Astrocyte of the spinal cord (primary cell): ENCODE data around the gene B4GALNT2.

Source experiments
- DNase-seq: peaks from one replicate; pipeline ENCODE4 v3.0.0; 2011; ENCODE audit warnings: low read depth, low spot score
- H3K4me3 ChIP-seq: 2 replicates; pipeline ENCODE4 v1.5.1; 2011; ENCODE audit warnings: low read depth, mild to moderate bottlenecking, low read length, moderate library complexity
- CTCF ChIP-seq: IDR thresholded peaks from 2 replicates; pipeline ENCODE4 v1.5.1; 2012; ENCODE audit warnings: low read depth, mild to moderate bottlenecking, low read length, inconsistent platforms
- in situ Hi-C: cut with HindIII; loops from 2 replicates; pipeline ENCODE4 v1.10.0; 2017; ENCODE audit warnings: low sequenced_read_pairs

B4GALNT2 gene

GRCh38 chr17:49224198-49224996 lies 91.8 kb downstream of the B4GALNT2 start:
- TF ChIP-seq CTCF = no peak
- in situ Hi-C loops = no loop called here
- H3K4me3 ChIP-seq = no peak overlapping the region
- DNase-seq = no peak

GRCh38 chr17:49224997-49225337 lies 92.4 kb downstream of the B4GALNT2 start:
- TF ChIP-seq CTCF = no peak
- no peak for DNase-seq
- in situ Hi-C loops = no loop called here
- H3K4me3 ChIP-seq = no peak overlapping the region

- H3K4me3 ChIP-seq = no peak overlapping the region
- in situ Hi-C loops = no loop called here
- no peak for TF ChIP-seq CTCF
- DNase-seq = no peak
Observed at GRCh38 chr17:49225554-49226236, 93.1 kb downstream of the B4GALNT2 start.
